ENCODE results near the gene FNDC10.

GRCh38 chr1:1553821-1554494, 46.0 kb downstream of the FNDC10 start:
- TF ChIP-seq CTCF (IDR thresholded peaks at IDR 0.05 in 8 of 11, conservative IDR thresholded peaks at IDR 0.05 in 3 of 11) (no peak), POLR2A (IDR thresholded peaks at IDR 0.05) (no peak)
